Measurements from ENCODE around the gene NR2F1-AS1.

DNA sequence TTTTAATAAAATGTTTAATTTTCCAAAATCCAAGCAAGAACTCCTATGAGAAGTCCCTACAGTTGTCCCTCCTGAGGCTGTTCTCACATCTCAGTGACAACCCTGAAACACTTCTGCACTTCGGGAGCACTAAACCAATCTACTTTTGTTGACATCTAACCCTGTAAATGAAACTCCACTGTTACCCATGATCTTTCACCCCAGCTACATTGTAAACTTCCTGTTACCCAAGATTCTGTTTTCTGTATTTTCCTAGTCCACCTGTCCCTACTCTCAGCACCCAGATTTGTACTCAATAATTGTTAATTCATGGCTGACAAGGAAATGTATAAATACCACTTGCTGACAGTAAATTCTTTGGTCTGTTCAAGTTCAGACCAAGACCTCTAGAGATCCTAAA lies 153.7 kb downstream of the NR2F1-AS1 start:
- TF ChIP-seq, protein P1, sequence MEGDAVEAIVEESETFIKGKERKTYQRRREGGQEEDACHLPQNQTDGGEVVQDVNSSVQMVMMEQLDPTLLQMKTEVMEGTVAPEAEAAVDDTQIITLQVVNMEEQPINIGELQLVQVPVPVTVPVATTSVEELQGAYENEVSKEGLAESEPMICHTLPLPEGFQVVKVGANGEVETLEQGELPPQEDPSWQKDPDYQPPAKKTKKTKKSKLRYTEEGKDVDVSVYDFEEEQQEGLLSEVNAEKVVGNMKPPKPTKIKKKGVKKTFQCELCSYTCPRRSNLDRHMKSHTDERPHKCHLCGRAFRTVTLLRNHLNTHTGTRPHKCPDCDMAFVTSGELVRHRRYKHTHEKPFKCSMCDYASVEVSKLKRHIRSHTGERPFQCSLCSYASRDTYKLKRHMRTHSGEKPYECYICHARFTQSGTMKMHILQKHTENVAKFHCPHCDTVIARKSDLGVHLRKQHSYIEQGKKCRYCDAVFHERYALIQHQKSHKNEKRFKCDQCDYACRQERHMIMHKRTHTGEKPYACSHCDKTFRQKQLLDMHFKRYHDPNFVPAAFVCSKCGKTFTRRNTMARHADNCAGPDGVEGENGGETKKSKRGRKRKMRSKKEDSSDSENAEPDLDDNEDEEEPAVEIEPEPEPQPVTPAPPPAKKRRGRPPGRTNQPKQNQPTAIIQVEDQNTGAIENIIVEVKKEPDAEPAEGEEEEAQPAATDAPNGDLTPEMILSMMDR (IDR thresholded peaks at IDR 0.05; ENCODE audit: extremely low read depth in 1 of 2, insufficient read depth in 1 of 2, low read depth in 1 of 2, low read length in 2 of 2), result no peak
- TF ChIP-seq EZH2 (IDR thresholded peaks at IDR 0.05; ENCODE audit: borderline replicate concordance, low read depth, low read length, severe bottlenecking) (no peak), POLR2A (IDR thresholded peaks at IDR 0.05; ENCODE audit: low read depth, low read length) (no peak), POLR2AphosphoS5 (IDR thresholded peaks at IDR 0.05; ENCODE audit: insufficient read depth, low read depth, low read length) (no peak), MYC (IDR thresholded peaks at IDR 0.05; ENCODE audit: low read depth, low read length) (no peak)
- TF ChIP-seq, protein P2, sequence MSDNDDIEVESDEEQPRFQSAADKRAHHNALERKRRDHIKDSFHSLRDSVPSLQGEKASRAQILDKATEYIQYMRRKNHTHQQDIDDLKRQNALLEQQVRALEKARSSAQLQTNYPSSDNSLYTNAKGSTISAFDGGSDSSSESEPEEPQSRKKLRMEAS (IDR thresholded peaks at IDR 0.05; ENCODE audit: insufficient read depth, insufficient read length), result no peak
